SK-N-SH (cell line): Measurements from ENCODE around the gene KLHDC7A. TPM values are rescaled to one million over a fixed set of nuclear protein-coding genes. Genes with fewer than 3 reads are reported as not detected.

Experiments
- CTCF ChIA-PET: fragments of 300-600, 350-600 bp; formaldehyde crosslinking; extraction: SDS; loops from one replicate; lab custom pipeline; 2021; lab: Yijun Ruan, JAX
- POLR2A ChIA-PET: fragments of 350-600 bp; sonication (Branson Sonifier 250); formaldehyde crosslinking; extraction: SDS; loops from one replicate; lab custom pipeline; 2020; ENCODE audit warnings: antibody characterized with exemption, inconsistent platforms; lab: Yijun Ruan, JAX
- DNase-seq: peaks from one replicate; pipeline ENCODE4 v3.0.0; 2012
- H2AFZ ChIP-seq: fragments of 200-600 bp; sonication (generic); 2 replicates; pipeline ENCODE4 v1.8.1; 2016; ENCODE audit warnings: antibody characterized with exemption, mild to moderate bottlenecking, low read depth
- H3F3A ChIP-seq: fragments of 200-600 bp; sonication (generic); replicated peaks from 2 replicates; pipeline ENCODE3; 2016; ENCODE audit warnings: antibody characterized with exemption, mild to moderate bottlenecking; ENCODE audit not compliant: insufficient read depth
- H3K27ac ChIP-seq, 2 experiments: fragments of 200-500 bp in 1 of 2; fragments of 200-600 bp in 1 of 2; sonication (Bioruptor generic) in 1 of 2; sonication (generic), shearing (Covaris generic) in 1 of 2; 2 replicates each; pipeline versions ENCODE4 v1.5.1 to v1.6.1; 2014 to 2016; ENCODE audit warnings: low read depth in 2 of 2, inconsistent platforms in 1 of 2, low read length in 1 of 2, mild to moderate bottlenecking in 1 of 2, mixed read lengths in 1 of 2
- H3K27me3 ChIP-seq: fragments of 200-600 bp; sonication (generic), shearing (Covaris generic); 2 replicates; pipeline ENCODE4 v1.6.1; 2016; ENCODE audit warnings: mixed run types; ENCODE audit not compliant: insufficient read depth
- H3K36me3 ChIP-seq, 2 experiments: fragments of 200-500 bp in 1 of 2; fragments of 200-600 bp in 1 of 2; sonication (Bioruptor generic) in 1 of 2; sonication (generic) in 1 of 2; replicated peaks in 1 of 2; 2 replicates each; pipeline versions ENCODE3 to v1.5.1; 2014 to 2016; ENCODE audit warnings: low read length in 1 of 2, mild to moderate bottlenecking in 1 of 2; ENCODE audit not compliant: insufficient read depth in 2 of 2, control insufficient read depth in 1 of 2
- H3K4me1 ChIP-seq, 2 experiments: fragments of 200-500 bp in 1 of 2; fragments of 200-600 bp in 1 of 2; sonication (Bioruptor generic) in 1 of 2; sonication (generic), shearing (Covaris generic) in 1 of 2; 2 replicates each; pipeline versions ENCODE4 v1.5.1 to v1.6.1; 2014 to 2016; ENCODE audit warnings: low read depth in 1 of 2, low read length in 1 of 2, mixed run types in 1 of 2; ENCODE audit not compliant: insufficient read depth in 2 of 2, control insufficient read depth in 1 of 2
- H3K4me2 ChIP-seq: fragments of 200-600 bp; sonication (generic), shearing (Covaris generic); 2 replicates; pipeline ENCODE4 v1.6.1; 2017; ENCODE audit warnings: mixed run types
- H3K4me3 ChIP-seq, 2 experiments: fragments of 200-500 bp in 1 of 2; fragments of 200-600 bp in 1 of 2; sonication (Bioruptor generic) in 1 of 2; sonication (generic), shearing (Covaris generic) in 1 of 2; 2 replicates each; pipeline versions ENCODE4 v1.5.1 to v1.8.1; 2014 to 2016; ENCODE audit warnings: low read depth in 2 of 2, inconsistent platforms in 1 of 2, low read length in 1 of 2, mild to moderate bottlenecking in 1 of 2, mixed read lengths in 1 of 2, moderate library complexity in 1 of 2
- H3K79me2 ChIP-seq: fragments of 200-600 bp; sonication (generic); 2 replicates; pipeline ENCODE4 v1.8.1; 2017; ENCODE audit warnings: mild to moderate bottlenecking; ENCODE audit not compliant: insufficient read depth
- H3K9ac ChIP-seq: fragments of 200-600 bp; sonication (generic); 2 replicates; pipeline ENCODE4 v1.6.1; 2017; ENCODE audit warnings: mixed run types
- H3K9me2 ChIP-seq: fragments of 200-600 bp; sonication (generic); 2 replicates; pipeline ENCODE4 v1.6.1; 2017; ENCODE audit warnings: mixed run types
- H3K9me3 ChIP-seq: fragments of 200-600 bp; sonication (generic); 2 replicates; pipeline ENCODE4 v1.6.1; 2017; ENCODE audit warnings: mixed run types, mild to moderate bottlenecking, moderate library complexity
- H4K20me1 ChIP-seq: fragments of 200-600 bp; sonication (generic); 2 replicates; pipeline ENCODE4 v1.6.1; 2017; ENCODE audit warnings: mild to moderate bottlenecking, mixed run types; ENCODE audit not compliant: insufficient read depth
- CTCF ChIP-seq: fragments of 200-600 bp; sonication (generic); IDR thresholded peaks from 2 replicates; pipeline ENCODE4 v1.6.1; 2017; ENCODE audit warnings: antibody characterized with exemption, mild to moderate bottlenecking, moderate library complexity
- ELF1 ChIP-seq: IDR thresholded peaks from 2 replicates; pipeline ENCODE4 v1.4.0; 2012
- EZH2phosphoT487 ChIP-seq: fragments of 200-600 bp; sonication (generic); IDR thresholded peaks from 2 replicates; pipeline ENCODE4 v1.6.1; 2017; ENCODE audit warnings: low read depth, mixed run types, mild to moderate bottlenecking, antibody characterized with exemption, moderate library complexity, borderline replicate concordance
- FOXJ3 ChIP-seq: sonication (generic); formaldehyde crosslinking; IDR thresholded peaks from 2 replicates; pipeline ENCODE4 v1.5.1; 2020; ENCODE audit warnings: mild to moderate bottlenecking, missing genetic modification reagents
- GABPA ChIP-seq: IDR thresholded peaks from 2 replicates; pipeline ENCODE4 v1.4.0; 2012; ENCODE audit warnings: low read depth, mild to moderate bottlenecking
- GATA2 ChIP-seq: sonication (generic); formaldehyde crosslinking; IDR thresholded peaks from 2 replicates; pipeline ENCODE4 v1.5.0; 2020; ENCODE audit warnings: mild to moderate bottlenecking, missing genetic modification reagents
- MXI1 ChIP-seq: IDR thresholded peaks from 2 replicates; pipeline ENCODE4 v1.6.1; 2012; ENCODE audit warnings: mild to moderate bottlenecking, low read depth, low read length, improper control_type of control experiment
- NFIC ChIP-seq: IDR thresholded peaks from 2 replicates; pipeline ENCODE4 v1.4.0; 2012; ENCODE audit warnings: borderline replicate concordance
- NRF1 ChIP-seq: IDR thresholded peaks from 2 replicates; pipeline ENCODE4 v1.6.1; 2012; ENCODE audit warnings: low read depth, mild to moderate bottlenecking, low read length
- PBX3 ChIP-seq: IDR thresholded peaks from 2 replicates; pipeline ENCODE4; 2012
- RAD21 ChIP-seq: IDR thresholded peaks from 2 replicates; pipeline ENCODE4 v1.6.1; 2012; ENCODE audit warnings: mild to moderate bottlenecking, low read length
- RFX5 ChIP-seq: IDR thresholded peaks from 2 replicates; pipeline ENCODE4 v1.6.1; 2012; ENCODE audit warnings: mild to moderate bottlenecking, improper control_type of control experiment, low read length
- SIN3A ChIP-seq: IDR thresholded peaks from 2 replicates; pipeline ENCODE4 v1.6.1; 2012; ENCODE audit warnings: low read depth, mild to moderate bottlenecking, low read length, moderate library complexity, borderline replicate concordance
- TEAD4 ChIP-seq: IDR thresholded peaks from 2 replicates; pipeline ENCODE4 v1.4.0; 2012; ENCODE audit warnings: mild to moderate bottlenecking, borderline replicate concordance; ENCODE audit not compliant: insufficient read depth
- USF2 ChIP-seq: fragments of 150-350 bp; IDR thresholded peaks from 2 replicates; pipeline ENCODE4 v1.6.1; 2017; ENCODE audit warnings: antibody characterized with exemption, low read length, low read depth, borderline replicate concordance
- WGBS: methylation state at CpG from one replicate; pipeline ENCODE4 v1.1.6; 2017; ENCODE audit warnings: low lambda C conversion rate; 5-methylcytosine and 5-hydroxymethylcytosine counted together
- polyA plus RNA-seq, 3 experiments: library from polyadenylated mRNA; depleted of rRNA; stranded (reverse); fragments of >200 nt; gene quantifications; 2 replicates each; pipeline ENCODE4 v1.2.3, GENCODE V29; 2012

Gene KLHDC7A
- polyA plus RNA-seq, 1 of the 3 experiments (the other 2 are of a cell fraction) = not detected

GRCh38 chr1:18474559-18475175, 6.1 kb upstream of the KLHDC7A start:
- Histone ChIP-seq H3K4me1 (no peaks in the 10 kb centered on the region), H3K27me3 (no peaks in the 10 kb centered on the region), H3K9me2 (no peaks in the 10 kb centered on the region), H3K4me2 (no peak overlapping the region), H4K20me1 (no peaks in the 10 kb centered on the region), H3K79me2 (no peaks in the 10 kb centered on the region), H3K27ac (no peak overlapping the region), H2AFZ (no peak overlapping the region), H3K9me3 (no peaks in the 10 kb centered on the region), H3K4me3 (no peak overlapping the region), H3K36me3 (no peaks in the 10 kb centered on the region), H3K9ac (no peak overlapping the region), H3F3A (no peaks in the 10 kb centered on the region)
- no peak for TF ChIP-seq MXI1
- TF ChIP-seq TEAD4 = no peak
- no peak for TF ChIP-seq GABPA
- no peak for TF ChIP-seq NFIC
- no peak for TF ChIP-seq RFX5
- no peak for TF ChIP-seq GATA2 (CRISPR knock-in tag)
- TF ChIP-seq PBX3 = no peak
- no peak for TF ChIP-seq ELF1
- no peak for TF ChIP-seq EZH2phosphoT487
- no peak for TF ChIP-seq FOXJ3 (CRISPR knock-in tag)
- no peak for TF ChIP-seq SIN3A
- no peak for TF ChIP-seq USF2
- TF ChIP-seq NRF1 = no peak
- no peak for TF ChIP-seq RAD21
- TF ChIP-seq CTCF = no peak
- POLR2A ChIA-PET = no interaction called here
- 74% methylated on average over 10 of the region's 10 CpGs for WGBS
- no peak for DNase-seq
- CTCF ChIA-PET = interaction anchor here (0.7 to 1.2 kb wide), 2 partner anchors 107 to 175 kb away, joined by 3 to 4 read pairs; no protein-coding TSS in a partner anchor
